GF-D8 (cell line): ENCODE data around the gene SAMD14.

Experiments used
- DNase-seq: peaks from one replicate; lab custom pipeline; 2025; lab: John Stamatoyannopoulos, UW

Gene SAMD14

DNA sequence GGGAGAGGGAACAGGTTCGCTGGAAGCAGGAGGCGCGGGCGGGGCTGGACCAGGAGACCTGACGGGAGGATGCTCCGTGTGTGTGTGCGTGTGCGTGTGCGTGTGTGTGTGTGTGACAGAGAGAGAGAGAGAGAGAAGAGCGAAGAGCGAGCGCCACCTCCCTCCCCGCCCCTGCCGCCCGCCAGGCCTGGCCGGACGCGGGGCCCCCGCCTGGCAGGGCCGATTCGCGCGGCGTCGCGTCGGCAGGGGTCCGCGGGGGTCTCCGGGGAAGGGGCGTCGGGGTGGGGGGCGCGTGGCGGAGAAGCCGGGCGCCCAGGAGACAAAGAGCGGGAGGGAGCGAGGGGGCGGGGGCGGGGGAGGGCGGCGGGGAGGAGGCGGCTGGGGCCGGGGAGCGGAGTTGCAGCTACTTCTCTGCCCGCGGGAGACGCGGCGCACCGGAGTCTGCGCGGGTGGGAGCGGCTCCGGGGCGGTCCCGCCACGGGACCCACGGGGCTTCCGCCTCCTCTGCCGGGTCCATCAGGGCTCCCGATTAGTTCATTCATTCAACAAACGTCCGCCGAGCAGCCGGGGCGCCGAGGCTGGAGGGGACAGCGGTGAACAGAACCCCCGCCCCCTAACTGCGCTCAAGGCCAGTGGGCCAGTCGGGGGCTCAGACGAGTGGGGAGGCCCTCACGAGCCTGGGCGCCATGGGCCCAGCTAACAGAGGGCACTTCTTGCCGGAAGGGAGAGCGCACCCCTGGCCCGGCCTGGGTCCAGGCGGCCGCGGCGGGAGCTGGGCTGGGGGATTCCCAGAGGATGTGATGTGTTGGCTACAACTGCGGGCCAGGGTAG lies at the start of gene SAMD14:
Gene SAMD14 (minus strand): TSS at position 433 of the 831 bp plus-strand sequence. CDS start 5,201 bp downstream, outside the sequence.
- no peak for DNase-seq

DNA sequence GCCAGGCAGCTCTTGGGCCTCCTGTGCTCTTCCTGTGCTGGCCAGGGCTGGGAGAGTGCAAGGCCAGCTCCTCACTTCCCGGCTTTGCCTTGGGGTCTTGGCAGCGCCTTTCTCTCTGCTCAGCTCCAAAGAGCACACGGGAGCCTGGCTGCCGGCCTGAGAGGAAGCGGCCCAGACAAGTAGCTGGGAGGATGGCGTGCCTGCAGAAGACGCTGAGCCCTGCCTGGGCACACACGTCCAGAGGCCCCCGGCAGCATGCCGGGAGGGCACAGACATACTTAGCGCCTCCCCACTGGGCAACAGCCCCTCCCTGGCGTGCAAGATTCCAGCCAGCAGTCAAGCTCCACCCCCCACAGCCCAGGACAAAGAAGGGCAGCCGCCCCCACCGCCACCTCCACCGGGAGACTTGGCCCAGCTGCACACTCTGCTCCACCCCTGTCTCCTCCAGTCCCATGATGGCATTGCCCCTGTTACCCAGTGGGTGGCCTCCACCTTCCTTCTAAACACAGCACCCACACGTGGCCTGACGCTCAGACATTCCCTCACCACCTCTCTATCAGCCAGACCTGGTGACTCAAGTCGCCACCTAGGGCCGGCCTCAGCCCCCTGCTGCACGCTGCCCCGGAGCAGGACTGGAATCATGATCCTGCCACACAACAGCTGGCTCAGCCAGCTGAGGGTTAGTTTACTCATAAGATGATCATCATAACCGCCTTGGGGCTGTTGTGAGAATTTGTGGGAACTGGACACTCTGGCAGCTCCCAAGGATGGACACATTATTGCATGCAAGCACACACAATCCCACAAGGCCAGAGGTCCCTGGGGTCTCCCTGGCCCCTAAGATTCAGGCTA lies 48.2 kb upstream of the SAMD14 start:
- DNase-seq: no peak

DNA sequence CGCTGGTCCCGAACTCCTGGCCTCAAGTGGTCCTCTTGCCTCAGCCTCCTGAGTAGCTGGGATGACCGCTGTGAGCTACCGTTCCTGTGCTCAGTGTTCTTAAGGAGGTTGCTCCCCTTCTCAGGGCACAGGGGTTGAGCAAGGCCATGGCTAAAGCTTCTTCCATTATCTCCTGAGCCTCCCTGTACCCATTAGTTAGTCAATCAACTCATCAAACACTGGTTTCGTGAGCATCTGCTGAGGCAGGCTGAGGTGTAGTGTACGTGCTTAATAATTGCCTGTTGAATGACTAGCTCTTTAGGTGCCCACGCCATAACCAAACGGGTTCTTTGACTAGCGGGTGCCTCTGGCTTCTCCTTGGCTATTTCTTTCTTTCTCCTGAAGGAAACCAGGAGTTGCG lies 47.5 kb upstream of the SAMD14 start:
- no peak for DNase-seq

DNA sequence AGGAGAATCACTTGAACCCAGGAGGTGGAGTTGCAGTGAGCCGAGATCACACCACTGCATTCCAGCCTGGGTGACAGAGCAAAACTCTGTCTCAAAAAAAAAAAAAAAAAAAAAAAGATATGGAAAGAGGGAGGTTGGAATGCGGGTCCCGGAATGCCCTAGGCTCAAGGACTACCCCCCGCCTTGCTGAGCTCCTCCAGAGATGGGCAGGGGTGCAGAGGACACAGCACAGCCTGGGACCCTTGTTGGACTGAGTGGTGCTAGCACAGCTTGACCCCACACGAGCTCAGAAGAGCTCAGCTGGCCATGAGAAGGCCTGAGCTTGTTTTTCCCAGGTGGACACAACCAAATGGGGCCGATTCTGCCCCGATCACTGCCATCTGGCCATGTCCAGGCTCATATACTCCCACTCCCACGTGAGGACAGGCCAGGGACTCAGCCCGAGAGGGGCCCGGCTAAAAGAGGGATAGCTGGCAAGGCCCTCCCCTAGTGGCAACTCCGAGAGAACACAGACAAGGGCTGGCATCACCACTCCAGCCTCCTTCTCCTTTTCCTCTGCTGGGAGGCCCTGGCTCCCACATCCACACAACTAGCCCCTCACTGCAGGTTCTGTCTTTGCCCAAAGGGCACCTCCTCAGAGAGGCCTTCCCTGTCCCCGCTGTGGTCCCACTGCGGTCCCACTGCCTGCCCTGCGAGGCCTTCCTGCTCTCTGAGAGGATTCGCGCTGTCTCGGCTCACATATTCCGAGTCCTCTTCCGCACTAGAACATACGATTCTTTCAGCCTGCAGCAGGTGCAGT lies 46.8 kb upstream of the SAMD14 start:
- no peak for DNase-seq

- DNase-seq: no peak
Observed at GRCh38 chr17:50175035-50175807, 45.3 kb upstream of the SAMD14 start.

DNA sequence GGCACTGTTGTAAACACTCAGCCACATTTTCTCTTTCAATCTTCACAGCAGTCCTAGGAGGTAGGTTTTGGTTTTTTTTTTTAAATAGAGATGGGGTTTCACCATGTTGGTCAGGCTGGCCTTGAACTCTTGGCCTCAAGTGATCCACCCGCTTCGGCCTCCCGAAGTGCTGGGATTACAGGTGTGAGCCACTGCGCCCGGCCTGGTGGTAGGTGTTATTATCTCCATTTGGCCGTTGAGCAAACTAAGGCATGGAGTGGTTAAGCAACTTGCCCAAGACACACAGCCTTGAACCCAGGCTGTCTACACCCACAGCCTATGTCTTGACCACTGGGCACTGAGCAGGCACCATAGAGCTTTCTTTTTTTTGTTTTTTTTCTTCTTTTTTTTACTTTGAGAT lies 44.5 kb upstream of the SAMD14 start:
- DNase-seq: no peak

GRCh38 chr17:50173335-50173941 lies 43.5 kb upstream of the SAMD14 start:
- no peak for DNase-seq

DNA sequence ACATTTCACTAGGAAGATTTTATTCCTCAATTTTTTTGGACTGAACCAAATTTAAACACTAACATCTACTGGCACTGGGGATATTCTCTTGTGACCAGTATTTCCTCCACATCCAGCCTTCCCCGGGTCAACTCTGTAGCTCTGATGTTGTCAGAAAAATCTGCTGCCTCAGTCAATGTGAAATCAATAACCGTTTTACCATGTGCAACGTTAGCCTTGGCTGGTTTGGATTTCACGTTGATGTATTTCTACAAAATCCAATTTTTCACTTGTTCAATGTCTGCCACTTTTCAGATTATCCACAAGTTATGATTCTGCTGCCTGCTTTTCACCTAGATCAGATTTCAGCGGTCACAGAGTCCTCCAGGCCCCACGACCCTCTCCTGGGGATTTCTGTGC lies 43.0 kb upstream of the SAMD14 start:
- DNase-seq: no peak

DNA sequence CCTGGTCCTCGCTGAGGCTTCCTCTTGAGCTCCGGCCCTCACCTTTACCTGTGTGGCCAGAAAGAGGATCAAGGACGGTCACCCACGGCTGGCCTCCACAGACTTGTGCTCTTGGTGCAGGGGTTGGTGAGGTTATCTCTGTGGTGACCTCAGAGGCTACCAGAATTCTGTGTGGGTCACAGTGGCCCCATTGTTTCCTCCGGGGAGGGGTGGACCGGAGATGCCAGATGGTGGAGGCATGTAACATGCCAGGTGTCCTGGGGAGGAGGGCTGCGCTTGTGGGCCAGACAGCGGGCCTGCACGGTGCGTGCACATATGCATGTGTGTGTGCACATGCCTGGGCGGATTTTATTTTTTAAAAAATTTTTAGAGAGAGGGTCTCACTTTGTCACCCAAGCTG lies 42.2 kb upstream of the SAMD14 start:
- no peak for DNase-seq

DNA sequence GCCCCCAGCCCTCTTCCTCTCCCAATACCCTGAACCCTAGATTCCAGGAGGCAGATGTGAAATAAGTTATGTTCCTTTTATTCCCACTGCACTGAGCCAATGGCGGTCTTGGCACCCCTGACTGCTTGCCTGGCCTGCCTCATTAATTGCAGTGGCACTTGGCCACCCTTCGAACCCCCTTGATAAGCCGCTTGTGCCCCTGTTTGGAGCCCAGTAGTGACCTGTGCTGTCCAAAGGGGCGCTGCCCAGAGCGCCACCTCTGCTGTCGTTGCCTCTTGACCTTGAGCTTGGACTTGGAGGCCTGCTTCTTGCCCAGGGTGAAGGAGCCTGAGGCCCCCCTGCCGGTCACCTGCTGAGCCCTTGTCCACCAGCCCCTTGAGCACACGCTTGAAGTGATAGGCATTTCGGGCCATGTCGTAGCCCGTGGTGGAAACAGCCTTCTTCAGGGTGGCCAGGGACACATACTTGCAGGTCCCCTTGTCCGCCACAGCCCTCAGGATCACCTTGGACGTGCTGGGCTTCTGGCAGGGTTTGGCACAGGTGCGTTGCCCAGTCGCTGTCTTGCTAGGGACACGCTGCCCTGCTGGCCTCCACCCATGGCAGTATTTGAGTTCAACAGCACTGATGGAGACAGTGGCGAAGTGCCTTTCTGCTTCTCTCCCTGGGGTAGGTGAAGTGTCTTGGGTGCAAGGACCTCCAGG lies 41.6 kb upstream of the SAMD14 start:
- no peak for DNase-seq

DNA sequence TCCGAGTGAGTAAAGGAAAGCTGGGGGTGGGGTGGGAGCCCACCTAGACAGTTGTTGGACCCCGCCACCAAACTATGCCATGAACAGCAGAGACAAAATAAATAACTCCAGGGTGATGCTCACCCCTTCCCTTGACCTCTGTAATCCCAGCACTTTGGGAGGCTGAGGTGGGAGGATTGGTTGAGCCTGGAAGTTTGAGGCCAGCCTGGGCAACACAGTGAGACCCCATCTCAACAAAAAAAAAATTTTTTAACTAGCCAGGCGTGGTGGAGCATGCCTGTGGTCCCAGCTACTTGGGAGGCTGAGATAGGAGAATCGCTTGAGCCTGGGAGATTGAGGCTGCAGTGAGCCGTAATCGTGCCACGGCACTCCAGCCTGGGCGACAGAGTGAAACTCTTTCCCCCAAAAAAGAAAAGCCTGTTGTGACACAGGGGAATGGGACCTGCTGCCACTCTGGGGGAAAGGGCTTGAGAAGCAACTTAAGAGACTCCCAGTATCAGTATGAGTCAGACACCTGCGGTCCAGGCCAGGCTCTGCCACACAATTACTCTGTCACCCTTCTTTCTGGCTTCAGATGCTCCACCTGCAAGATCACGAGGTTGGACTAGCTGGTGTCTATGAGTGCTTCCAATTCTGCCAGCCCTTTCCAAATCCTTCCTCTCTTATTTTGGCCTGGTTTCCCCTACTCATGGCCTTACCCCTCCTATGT lies 40.9 kb upstream of the SAMD14 start:
- no peak for DNase-seq

DNA sequence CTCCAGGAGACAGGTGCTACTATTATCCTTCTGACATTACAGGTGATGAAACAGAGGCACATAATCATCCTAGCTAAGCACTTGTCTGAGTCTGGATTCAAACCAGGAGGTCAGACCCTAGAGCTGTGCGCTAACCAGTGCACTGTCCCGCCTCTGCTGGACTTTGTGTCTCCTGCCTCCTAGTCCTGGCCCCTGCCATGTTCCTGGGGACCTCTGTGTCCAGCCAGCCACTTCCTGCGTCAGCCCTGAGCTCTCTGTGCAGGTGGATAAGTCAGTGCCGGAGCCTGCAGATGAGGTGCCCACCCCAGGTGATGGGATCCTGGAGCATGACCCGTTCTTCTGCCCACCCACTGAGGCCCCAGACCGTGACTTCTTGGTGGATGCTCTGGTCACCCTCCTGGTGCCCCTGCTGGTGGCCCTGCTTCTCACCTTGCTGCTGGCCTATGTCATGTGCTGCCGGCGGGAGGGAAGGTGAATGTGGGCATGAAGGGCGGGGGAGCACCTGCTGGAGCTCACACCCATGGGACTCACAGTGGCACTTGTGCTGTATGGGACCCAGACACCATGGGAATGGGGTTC lies 40.0 kb upstream of the SAMD14 start:
- no peak for DNase-seq

DNA sequence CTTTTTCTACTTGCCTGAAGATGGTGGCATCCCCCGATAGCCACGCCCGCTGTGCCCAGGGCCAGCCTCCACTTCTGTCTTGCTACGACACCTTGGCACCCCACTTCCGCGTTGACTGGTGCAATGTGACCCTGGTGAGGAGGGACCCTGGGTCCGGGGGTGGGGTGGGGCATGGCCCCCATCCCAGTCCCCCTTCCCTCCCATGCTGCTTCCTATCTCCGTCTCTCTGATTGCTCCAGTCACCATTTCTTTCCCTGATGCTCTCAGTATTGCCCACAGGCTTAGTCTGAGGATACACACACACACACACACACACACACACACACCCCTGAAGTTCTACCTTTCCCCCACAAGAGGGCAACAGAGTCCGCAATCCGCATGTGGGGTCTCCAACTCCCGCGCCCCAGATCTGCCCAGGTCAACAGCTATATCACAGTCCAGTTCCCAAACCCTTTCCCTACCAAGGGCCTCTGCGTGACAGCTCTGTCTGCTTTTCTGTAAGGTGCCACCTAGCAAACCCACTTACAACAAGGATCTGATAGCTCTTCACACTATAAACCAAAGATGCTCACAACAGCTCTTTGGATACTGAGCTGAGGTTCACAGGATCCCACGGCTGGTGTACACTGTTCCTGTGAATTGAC lies 39.3 kb upstream of the SAMD14 start:
- DNase-seq: no peak

DNA sequence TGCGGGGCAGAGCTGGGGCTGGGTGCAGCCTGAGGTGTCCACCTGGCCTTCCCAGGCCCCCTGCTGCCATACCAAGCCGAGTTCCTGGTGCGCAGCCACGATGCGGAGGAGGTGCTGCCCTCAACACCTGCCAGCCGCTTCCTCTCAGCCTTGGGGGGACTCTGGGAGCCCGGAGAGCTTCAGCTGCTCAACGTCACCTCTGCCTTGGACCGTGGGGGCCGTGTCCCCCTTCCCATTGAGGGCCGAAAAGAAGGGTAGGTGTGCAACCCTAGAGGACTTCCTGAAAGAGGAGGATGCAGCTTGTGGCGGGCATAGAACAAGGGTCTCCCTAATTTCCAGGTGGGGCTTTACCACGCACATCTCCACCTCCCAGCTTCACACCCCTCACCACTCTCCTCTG lies 38.4 kb upstream of the SAMD14 start:
- no peak for DNase-seq

- DNase-seq: no peak
Observed at GRCh38 chr17:50167371-50167770, 37.4 kb upstream of the SAMD14 start.

- DNase-seq: no peak
Observed at GRCh38 chr17:50166518-50167181, 36.7 kb upstream of the SAMD14 start.

GRCh38 chr17:50165867-50166517 lies 36.0 kb upstream of the SAMD14 start, which contains the start of gene SGCA:
Gene SGCA, plus strand, starts transcription at chr17:50166005. Its CDS starts 36 bp downstream, at chr17:50166041.
- no peak for DNase-seq

- no peak for DNase-seq
Observed at GRCh38 chr17:50165466-50165865, 35.5 kb upstream of the SAMD14 start.
